IMR-90 (cell line): Measurements from ENCODE around the gene BRINP1. TPM values are rescaled to one million over a fixed set of nuclear protein-coding genes. Genes with fewer than 3 reads are reported as not detected.

Experiments used
- ATAC-seq: fragments of 200-7000 bp; cut with Tn5 transposase; 2 replicates; pipeline ENCODE4 v1.9.1; 2020; ENCODE audit warnings: low read depth, mild to moderate bottlenecking, moderate library complexity
- BruUV-seq: library from RNA; stranded (reverse); fragments of 400-500 nt; replicated peaks from 2 replicates; lab custom pipeline; 2021; lab: Mats Ljungman, UMichigan
- CTCF ChIA-PET: fragments of 300-600 bp; formaldehyde crosslinking; extraction: SDS; loops from one replicate; lab custom pipeline; 2021; ENCODE audit warnings: antibody characterized with exemption; lab: Yijun Ruan, JAX
- POLR2A ChIA-PET: fragments of 300-600 bp; sonication (Branson Sonifier 250); formaldehyde crosslinking; loops from one replicate; lab custom pipeline; 2022; ENCODE audit warnings: antibody characterized with exemption; ENCODE audit not compliant: unreplicated experiment; lab: Charles Lee
- DNase-seq: peaks from one replicate; pipeline ENCODE4 v3.0.0; 2013
- H2AFZ ChIP-seq: replicated peaks from 2 replicates; pipeline ENCODE3; 2013; ENCODE audit warnings: low read length, mild to moderate bottlenecking; ENCODE audit not compliant: poor library complexity
- H2AK5ac ChIP-seq: 2 replicates; pipeline ENCODE4 v1.6.1; 2013; ENCODE audit warnings: low read depth, low read length, inconsistent platforms
- H2AK9ac ChIP-seq: replicated peaks from 2 replicates; pipeline ENCODE3; 2013; ENCODE audit warnings: mild to moderate bottlenecking, low read depth, low read length, moderate library complexity; ENCODE audit not compliant: poor library complexity
- H2BK120ac ChIP-seq: 2 replicates; pipeline ENCODE4 v1.6.1; 2013; ENCODE audit warnings: low read depth, low read length, inconsistent platforms
- H2BK15ac ChIP-seq: 3 replicates; pipeline ENCODE4 v1.6.1; 2013; ENCODE audit warnings: low read depth, low read length, inconsistent platforms
- H2BK20ac ChIP-seq: 2 replicates; pipeline ENCODE4 v1.6.1; 2013; ENCODE audit warnings: low read depth, mild to moderate bottlenecking, inconsistent platforms, low read length, moderate library complexity
- H2BK5ac ChIP-seq: 2 replicates; pipeline ENCODE4 v1.6.1; 2013; ENCODE audit warnings: mild to moderate bottlenecking, low read depth, low read length, inconsistent platforms; ENCODE audit not compliant: poor library complexity, severe bottlenecking
- H3K14ac ChIP-seq: replicated peaks from 2 replicates; pipeline ENCODE4 v1.6.1; 2013; ENCODE audit warnings: low read depth, low read length, inconsistent platforms
- H3K18ac ChIP-seq: 2 replicates; pipeline ENCODE4 v1.6.1; 2013; ENCODE audit warnings: low read depth, low read length, control low read depth
- H3K23ac ChIP-seq: 2 replicates; pipeline ENCODE4 v1.6.1; 2013; ENCODE audit warnings: low read depth, low read length, inconsistent platforms
- H3K27ac ChIP-seq: 2 replicates; pipeline ENCODE4 v1.5.1; 2013; ENCODE audit warnings: mild to moderate bottlenecking, control low read depth, low read length; ENCODE audit not compliant: insufficient read depth
- H3K27me3 ChIP-seq: 2 replicates; pipeline ENCODE4 v1.6.1; 2013; ENCODE audit warnings: low read length; ENCODE audit not compliant: control insufficient read depth, insufficient read depth
- H3K36me3 ChIP-seq: 2 replicates; pipeline ENCODE4 v1.6.1; 2013; ENCODE audit warnings: low read length, mixed read lengths; ENCODE audit not compliant: control insufficient read depth, insufficient read depth
- H3K4ac ChIP-seq: 2 replicates; pipeline ENCODE4 v1.6.1; 2013; ENCODE audit warnings: low read depth, low read length, inconsistent platforms
- H3K4me1 ChIP-seq: 2 replicates; pipeline ENCODE4 v1.6.1; 2013; ENCODE audit warnings: low read length, mixed read lengths; ENCODE audit not compliant: control insufficient read depth, insufficient read depth
- H3K4me2 ChIP-seq: 2 replicates; pipeline ENCODE4 v1.6.1; 2013; ENCODE audit warnings: low read depth, mild to moderate bottlenecking, control low read depth, low read length, moderate library complexity
- H3K4me3 ChIP-seq: 2 replicates; pipeline ENCODE4 v1.5.1; 2013; ENCODE audit warnings: low read depth, mild to moderate bottlenecking, control low read depth, low read length, moderate library complexity; ENCODE audit not compliant: insufficient read depth
- H3K56ac ChIP-seq: 2 replicates; pipeline ENCODE4 v1.6.1; 2013; ENCODE audit warnings: low read length, inconsistent platforms; ENCODE audit not compliant: insufficient read depth; ENCODE audit errors: extremely low read depth
- H3K79me1 ChIP-seq, 2 experiments: 2 replicates each; pipeline ENCODE4 v1.6.1; 2013; ENCODE audit warnings: low read length in 2 of 2, inconsistent platforms in 1 of 2, low read depth in 1 of 2
- H3K9ac ChIP-seq: 2 replicates; pipeline ENCODE4 v1.6.1; 2013; ENCODE audit warnings: low read depth, low read length, control low read depth
- H3K9me1 ChIP-seq: 2 replicates; pipeline ENCODE4 v1.6.1; 2013; ENCODE audit warnings: low read length, inconsistent platforms; ENCODE audit not compliant: insufficient read depth
- H3K9me3 ChIP-seq: 2 replicates; pipeline ENCODE4 v1.6.1; 2013; ENCODE audit warnings: low read length; ENCODE audit not compliant: control insufficient read depth, insufficient read depth
- H4K20me1 ChIP-seq: 2 replicates; pipeline ENCODE4 v1.6.1; 2013; ENCODE audit warnings: low read length, inconsistent platforms; ENCODE audit not compliant: insufficient read depth
- H4K5ac ChIP-seq: 2 replicates; pipeline ENCODE4 v1.6.1; 2013; ENCODE audit warnings: mild to moderate bottlenecking, low read depth, low read length, control low read depth
- H4K8ac ChIP-seq, 2 experiments: 2 replicates each; pipeline ENCODE4 v1.6.1; 2013; ENCODE audit warnings: low read depth in 2 of 2, low read length in 2 of 2, control low read depth in 1 of 2, inconsistent platforms in 1 of 2
- H4K91ac ChIP-seq: 2 replicates; pipeline ENCODE4 v1.6.1; 2013; ENCODE audit warnings: low read depth, low read length, inconsistent platforms; ENCODE audit not compliant: insufficient read depth
- CHD1 ChIP-seq: IDR thresholded peaks from 2 replicates; pipeline ENCODE4 v1.6.1; 2012; ENCODE audit warnings: low read depth, low read length, improper control_type of control experiment
- CTCF ChIP-seq: conservative IDR thresholded peaks from 2 replicates; pipeline ENCODE4 v1.5.1; 2012; ENCODE audit warnings: mild to moderate bottlenecking, low read depth, low read length, improper control_type of control experiment
- FOS ChIP-seq: fragments of 150-350 bp; IDR thresholded peaks from 2 replicates; pipeline ENCODE4 v1.6.1; 2016; ENCODE audit warnings: low read depth, low read length
- MAFK ChIP-seq: IDR thresholded peaks from 2 replicates; pipeline ENCODE4 v1.6.1; 2012; ENCODE audit warnings: low read depth, low read length, improper control_type of control experiment
- MAZ ChIP-seq: IDR thresholded peaks from 2 replicates; pipeline ENCODE4 v1.6.1; 2012; ENCODE audit warnings: low read depth, mild to moderate bottlenecking, low read length, improper control_type of control experiment, moderate library complexity, borderline replicate concordance
- MXI1 ChIP-seq: IDR thresholded peaks from 2 replicates; pipeline ENCODE4 v1.6.1; 2012; ENCODE audit warnings: low read depth, mild to moderate bottlenecking, low read length, moderate library complexity, borderline replicate concordance
- RCOR1 ChIP-seq: IDR thresholded peaks from 2 replicates; pipeline ENCODE4 v1.6.1; 2012; ENCODE audit warnings: mild to moderate bottlenecking, low read length, improper control_type of control experiment; ENCODE audit not compliant: insufficient replicate concordance
- RFX5 ChIP-seq: IDR thresholded peaks from 2 replicates; pipeline ENCODE4 v1.8.0; 2012; ENCODE audit warnings: low read depth, mild to moderate bottlenecking, low read length, moderate library complexity
- SMC3 ChIP-seq: fragments of 150-350 bp; IDR thresholded peaks from 2 replicates; pipeline ENCODE4 v1.6.1; 2016; ENCODE audit warnings: low read depth, mild to moderate bottlenecking, antibody characterized with exemption, low read length, moderate library complexity
- USF2 ChIP-seq: fragments of 150-350 bp; IDR thresholded peaks from 2 replicates; pipeline ENCODE4 v1.6.1; 2017; ENCODE audit warnings: mild to moderate bottlenecking, antibody characterized with exemption, low read length, low read depth
- dilution Hi-C: fragments of 300-500 bp; cut with HindIII; formaldehyde crosslinking; loops from one replicate; pipeline ENCODE4 v1.14.3; 2018; ENCODE audit warnings: low sequenced_read_pairs; ENCODE audit not compliant: unreplicated experiment
- in situ Hi-C: fragments of 300-500 bp; cut with MboI; formaldehyde crosslinking; loops from 3 replicates; pipeline ENCODE4 v1.14.3; 2019; ENCODE audit warnings: low sequenced_read_pairs, inconsistent platforms, mixed read lengths
- intact Hi-C: fragments of 100-400 bp; cut with micrococcal nuclease; formaldehyde crosslinking; loops from 2 replicates; pipeline ENCODE4 v1.10.0; 2022
- polyA plus RNA-seq, 3 experiments: library from polyadenylated mRNA; depleted of rRNA; stranded (reverse); fragments of >200 nt; gene quantifications; 2 replicates each; pipeline ENCODE4 v1.2.3, GENCODE V29; 2012; ENCODE audit warnings: low replicate concordance in 1 of 3
- total RNA-seq: library from RNA; depleted of rRNA; stranded (reverse); fragments of >200 nt; gene quantifications from 2 replicates; pipeline ENCODE4 v1.2.3, GENCODE V29; 2012

Gene BRINP1
- total and polyA plus RNA-seq, 2 of the 4 experiments (the other 2 are of a cell fraction): under 0.01 TPM; not detected in 1

GRCh38 chr9:119416793-119417192 is 47.6 kb upstream of the BRINP1 start:
- Histone ChIP-seq H2BK120ac (no peak overlapping the region), H4K91ac (no peak overlapping the region), H4K8ac (no peak overlapping the region), H3K9ac (no peak overlapping the region), H2BK15ac (no peak overlapping the region), H3K4me1 (no peaks in the 10 kb centered on the region), H3K9me3 (peaks cover 12% of the 10 kb centered on the region), H2BK20ac (no peak overlapping the region), H4K20me1 (no peaks in the 10 kb centered on the region), H3K27ac (no peak overlapping the region), H3K18ac (no peak overlapping the region), H2BK5ac (no peak overlapping the region), H3K4me3 (no peak overlapping the region), H4K5ac (no peak overlapping the region), H3K9me1 (no peaks in the 10 kb centered on the region), H2AFZ (no peak overlapping the region), H2AK5ac (no peak overlapping the region), H3K36me3 (no peaks in the 10 kb centered on the region), H3K23ac (no peak overlapping the region), H3K79me1 (no peaks in the 10 kb centered on the region), H3K27me3 (no peaks in the 10 kb centered on the region), H2AK9ac (no peak overlapping the region), H3K56ac (no peak overlapping the region), H3K4me2 (no peak overlapping the region), H3K4ac (no peak overlapping the region), H3K14ac (no peak overlapping the region)
- intact Hi-C loops: no loop called here
- BruUV-seq: no TSS peak
- dilution Hi-C loops: no loop called here
- POLR2A ChIA-PET: no interaction called here
- DNase-seq (no peak), ATAC-seq (no peak)
- CTCF ChIA-PET: no interaction called here
- in situ Hi-C loops: no loop called here
- TF ChIP-seq SMC3 (no peak), MXI1 (no peak), CHD1 (no peak), CTCF (no peak), MAFK (no peak), FOS (no peak), RCOR1 (no peak), USF2 (no peak), RFX5 (no peak), MAZ (no peak)
